K562 (cell line): ENCODE measurements around the gene LACTBL1. TPM values are rescaled to one million over a fixed set of nuclear protein-coding genes. Genes with fewer than 3 reads are reported as not detected.
"Not testable (repeated sequence)": the region's sequence is repeated elsewhere in the genome, so short reads cannot be mapped to it uniquely, and the experiment has no call there.

Experiments
- ATAC-seq: fragments of 200-7000 bp; cut with Tn5 transposase; 3 replicates; pipeline ENCODE4 v1.9.1; 2020; ENCODE audit warnings: moderate library complexity
- BruUV-seq: library from RNA; stranded (reverse); fragments of 400-500 nt; replicated peaks from 2 replicates; lab custom pipeline; 2021; lab: Mats Ljungman, UMichigan
- CTCF ChIA-PET: fragments of 300-600 bp; formaldehyde crosslinking; extraction: SDS; loops from one replicate; lab custom pipeline; 2021; ENCODE audit warnings: low intra/inter-chr PET ratio; lab: Yijun Ruan, JAX
- POLR2A ChIA-PET: fragments of 300-600, 350-650 bp; sonication (Branson Sonifier 250); formaldehyde crosslinking; extraction: SDS; loops from one replicate; lab custom pipeline; 2021; ENCODE audit warnings: antibody characterized with exemption, inconsistent platforms; lab: Yijun Ruan, JAX
- DNase-seq, 4 experiments: peaks; one replicate each; pipeline versions ENCODE4 v3.0.0 to v3.0.0-alpha.2; 2011 to 2018; ENCODE audit warnings: low spot score in 3 of 4, mixed read lengths in 3 of 4; ENCODE audit errors: extremely low read depth in 1 of 4
- FAIRE-seq: peaks from 2 replicates; lab custom pipeline; 2011; peaks lifted over from hg19 to GRCh38; lab: Jason Lieb, UNC
- H2AFZ ChIP-seq: 2 replicates; pipeline ENCODE4 v1.6.0; 2011; ENCODE audit warnings: low read depth, low read length, control low read depth, inconsistent platforms
- H3K27ac ChIP-seq: fragments of 200-600 bp; 3 replicates; pipeline ENCODE4 v1.8.0; 2011; ENCODE audit warnings: low read depth, mild to moderate bottlenecking, control low read depth, inconsistent platforms, low read length, moderate library complexity, mixed read lengths; ENCODE audit errors: extremely low read depth
- H3K27me3 ChIP-seq, 2 experiments: fragments of 300-600 bp in 1 of 2; 2 replicates in 1 of 2; 3 replicates in 1 of 2; pipeline versions ENCODE4 v1.6.0 to v1.8.0; 2011; ENCODE audit warnings: inconsistent platforms in 2 of 2, low read length in 2 of 2, mild to moderate bottlenecking in 1 of 2, mixed read lengths in 1 of 2, moderate library complexity in 1 of 2; ENCODE audit not compliant: control insufficient read depth in 2 of 2, insufficient read depth in 2 of 2
- H3K36me3 ChIP-seq: fragments of 300-600 bp; 3 replicates; pipeline ENCODE4 v1.8.0; 2011; ENCODE audit warnings: mild to moderate bottlenecking, low read length, inconsistent platforms; ENCODE audit not compliant: control insufficient read depth, insufficient read depth
- H3K4me1 ChIP-seq, 2 experiments: fragments of 200-600 bp in 1 of 2; replicated peaks in 1 of 2; 2 replicates in 1 of 2; 3 replicates in 1 of 2; pipeline versions ENCODE4 v1.5.1 to v1.8.0; 2011; ENCODE audit warnings: inconsistent platforms in 2 of 2, low read length in 2 of 2, mild to moderate bottlenecking in 1 of 2, mixed read lengths in 1 of 2, moderate library complexity in 1 of 2; ENCODE audit not compliant: control insufficient read depth in 2 of 2, insufficient read depth in 2 of 2
- H3K4me2 ChIP-seq: 2 replicates; pipeline ENCODE4 v1.6.1; 2011; ENCODE audit warnings: low read length, control low read depth, inconsistent platforms, mixed read lengths; ENCODE audit not compliant: insufficient read depth
- H3K4me3 ChIP-seq: fragments of 200-600 bp; sonication (generic), shearing (Covaris generic); 2 replicates; pipeline ENCODE4 v1.5.1; 2016; ENCODE audit warnings: control low read depth, inconsistent platforms
- H3K79me2 ChIP-seq: fragments of 200-600 bp; 3 replicates; pipeline ENCODE4 v1.8.0; 2011; ENCODE audit warnings: low read length, inconsistent platforms; ENCODE audit not compliant: control insufficient read depth, insufficient read depth
- H3K9ac ChIP-seq, 2 experiments: 2 replicates each; pipeline versions ENCODE4 v1.6.0 to v1.6.1; 2011; ENCODE audit warnings: low read depth in 2 of 2, low read length in 2 of 2, control low read depth in 1 of 2, inconsistent platforms in 1 of 2, mild to moderate bottlenecking in 1 of 2, mixed read lengths in 1 of 2; ENCODE audit not compliant: insufficient read depth in 1 of 2
- H3K9me1 ChIP-seq: one replicate; pipeline ENCODE4 v1.6.0; 2011; ENCODE audit warnings: inconsistent platforms, mild to moderate bottlenecking, low read length, moderate library complexity; ENCODE audit not compliant: control insufficient read depth, insufficient read depth
- H3K9me3 ChIP-seq: replicated peaks from 2 replicates; pipeline ENCODE4 v1.5.1; 2011; ENCODE audit warnings: low read depth, low read length, inconsistent platforms; ENCODE audit not compliant: control insufficient read depth, insufficient read depth
- H4K20me1 ChIP-seq: replicated peaks from 2 replicates; pipeline ENCODE4 v1.6.1; 2011; ENCODE audit warnings: low read length, inconsistent platforms, mixed read lengths; ENCODE audit not compliant: control insufficient read depth, insufficient read depth
- POLR2H ChIP-seq: IDR thresholded peaks from 2 replicates; pipeline ENCODE4 v1.6.1; 2016; ENCODE audit warnings: missing genetic modification characterization, low read depth, mild to moderate bottlenecking, control low read depth, missing compliant biosample characterization, moderate library complexity
- RFX1 ChIP-seq: fragments of 450-650 bp; IDR thresholded peaks from 2 replicates; pipeline ENCODE4 v1.6.1; 2016; ENCODE audit warnings: mild to moderate bottlenecking, moderate library complexity
- TFAM ChIP-seq: fragments of 250-450 bp; sonication (Bioruptor Pico); conservative IDR thresholded peaks from 2 replicates; pipeline ENCODE4 v1.5.0; 2021; ENCODE audit warnings: mild to moderate bottlenecking, moderate library complexity
- WGBS: fragments of 100-300 bp; shearing (Covaris generic); methylation state at CpG from one replicate; pipeline ENCODE4 v1.1.6; 2016; ENCODE audit warnings: low coverage, mixed read lengths; ENCODE audit not compliant: insufficient coverage; ENCODE audit errors: missing lambda C conversion rate; 5-methylcytosine and 5-hydroxymethylcytosine counted together
- in situ Hi-C: fragments of 300-500 bp; cut with MboI; formaldehyde crosslinking; loops from 4 replicates; pipeline ENCODE4 v1.15.0; 2018; ENCODE audit warnings: inconsistent platforms, mixed read lengths
- intact Hi-C: fragments of 100-400 bp; cut with micrococcal nuclease; formaldehyde crosslinking; loops from 2 replicates; pipeline ENCODE4 v1.14.2; 2022
- polyA plus RNA-seq, 8 experiments: library from polyadenylated mRNA; depleted of rRNA in 4 of 8; stranded (reverse) in 5 of 8; unstranded in 3 of 8; fragments of >200 nt; fragmentation: Nextera tagmentation in 2 of 8; fragmentation: Illumina TruSeq in 1 of 8; extraction: Ambion mirVana in 2 of 8; extraction: Trizol in 1 of 8; gene quantifications; 2 replicates each; pipeline versions ENCODE4 v1.2.1 to v1.2.3, GENCODE V29; 2011 to 2014; ENCODE audit warnings: inconsistent platforms in 1 of 8, missing spikeins in 1 of 8
- total RNA-seq, 7 experiments: library from RNA; depleted of rRNA in 6 of 7; stranded (reverse); fragments of >200 nt in 6 of 7; fragmentation: Illumina TruSeq in 2 of 7; extraction: Trizol in 2 of 7; gene quantifications; 2 replicates each; pipeline versions ENCODE4 v1.2.1 to v1.2.3, GENCODE V29; 2011 to 2021; ENCODE audit warnings: low replicate concordance in 1 of 7

LACTBL1 gene
- total and polyA plus RNA-seq, 9 of the 15 experiments (the other 6 are each of a cell fraction or from before 2014, with no cell fraction given): not detected

DNA sequence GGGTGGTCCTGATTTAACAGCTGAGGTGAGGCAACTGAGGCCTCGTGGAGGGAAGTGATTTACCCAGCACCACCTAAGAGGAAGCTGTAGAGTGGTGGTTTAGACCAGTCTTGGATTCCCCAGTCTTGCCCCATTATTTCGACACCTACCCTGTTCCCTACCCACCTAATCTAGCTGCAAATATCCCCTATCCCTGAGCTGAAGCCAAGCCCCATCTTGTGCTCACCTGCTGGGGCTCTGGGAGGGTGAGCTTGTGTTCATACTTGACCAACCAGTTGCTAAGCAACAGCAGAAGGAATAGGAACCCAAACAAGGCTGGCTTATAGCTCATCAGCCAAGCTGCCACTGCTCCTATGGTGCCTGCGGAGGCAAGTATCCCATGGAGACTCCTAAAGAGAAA is 41.0 kb upstream of the LACTBL1 start:
- Histone ChIP-seq H3K4me1 (peaks cover 0 to 6% of the 10 kb centered on the region in 2 experiments; a peak in 3 of 5 replicates), H3K36me3 (no peaks in the 10 kb centered on the region), H3K79me2 (no peaks in the 10 kb centered on the region), H3K27ac (no peak overlapping the region), H3K27me3 (no peaks in the 10 kb centered on the region), H3K4me2 (no peak overlapping the region), H2AFZ (no peak overlapping the region), H4K20me1 (no peaks in the 10 kb centered on the region), H3K4me3 (no peak overlapping the region), H3K9ac (no peak overlapping the region), H3K9me3 (no peaks in the 10 kb centered on the region; the same call in 1 of the 2 replicates), H3K9me1 (no peaks in the 10 kb centered on the region)
- POLR2A ChIA-PET: interaction anchor here (1.1 to 1.4 kb wide), 2 partner anchors 9 to 12 kb away, joined by 3 to 4 read pairs; no protein-coding TSS in a partner anchor
- no peak; the same call in 2 of the 3 replicates for ATAC-seq
- no TSS peak for BruUV-seq
- in situ Hi-C loops (no loop called here), intact Hi-C loops (no loop called here)
- no peak for DNase-seq
- WGBS: 34% methylated on average over 3 of the region's 3 CpGs
- FAIRE-seq: no peak
- TF ChIP-seq POLR2H (tag) (no peak), RFX1 (peak; percentile 89), TFAM (CRISPR knock-in tag) (no peak)
- CTCF ChIA-PET: no interaction called here

DNA sequence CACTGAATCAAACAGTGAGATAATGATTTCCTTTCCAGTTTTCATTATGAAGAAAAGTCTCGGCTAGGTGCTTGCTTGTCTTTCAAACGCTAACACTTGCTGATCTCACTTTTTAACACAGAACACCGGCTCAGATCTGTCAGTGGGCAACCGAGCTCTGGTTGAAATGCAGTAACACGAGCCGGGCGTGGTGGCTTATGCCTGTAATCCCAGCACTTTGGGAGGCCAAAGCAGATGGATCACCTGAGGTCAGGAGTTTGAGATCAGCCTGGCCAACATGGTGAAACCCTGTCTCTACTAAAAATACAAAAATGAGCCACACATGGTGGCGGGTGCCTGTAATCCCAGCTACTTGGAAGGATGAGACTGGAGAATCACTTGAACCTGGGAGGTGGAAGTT is 37.4 kb upstream of the LACTBL1 start:
- ChIA-PET POLR2A (interaction anchor here (0.6 to 1.4 kb wide), 3 partner anchors 8 to 14 kb away, joined by 3 to 6 read pairs (median 3); partner anchors contain the start of gene KDM1A), CTCF (interaction anchor here (0.6 kb wide), 1 partner anchor 22 kb away, joined by 6 read pairs; no protein-coding TSS in a partner anchor)
- H3K4me1 ChIP-seq, H3K9ac ChIP-seq, H3K36me3 ChIP-seq, H4K20me1 ChIP-seq, H3K79me2 ChIP-seq, H2AFZ ChIP-seq, DNase-seq, H3K27ac ChIP-seq, intact Hi-C loops, H3K4me2 ChIP-seq, H3K9me1 ChIP-seq, ATAC-seq, in situ Hi-C loops, BruUV-seq, H3K4me3 ChIP-seq, H3K9me3 ChIP-seq: not testable (repeated sequence)
- H3K27me3 ChIP-seq: peaks cover 3 to 15% of the 10 kb centered on the region in 2 experiments; a peak in 4 of 5 replicates
- WGBS: 38% methylated on average over 8 of the region's 8 CpGs
- peak; percentile 26 for FAIRE-seq
